Neural crest cell (in vitro differentiated cells): Measurements from ENCODE around the gene PTPRF. TPM values are rescaled to one million over a fixed set of nuclear protein-coding genes. Genes with fewer than 3 reads are reported as not detected.

ENCODE experiments used
- DNase-seq: peaks from one replicate; pipeline ENCODE4 v3.0.0; 2021; ENCODE audit warnings: low read depth, mixed read lengths, low spot score
- H3K27ac Mint-ChIP-seq: one replicate; pipeline ENCODE4 v1.8.0; 2021; ENCODE audit warnings: mild to moderate bottlenecking, mixed read lengths; ENCODE audit not compliant: unreplicated experiment
- H3K27me3 Mint-ChIP-seq: 2 replicates; pipeline ENCODE4 v1.8.0; 2021; ENCODE audit warnings: low read depth, mild to moderate bottlenecking, mixed read lengths
- H3K36me3 Mint-ChIP-seq: 2 replicates; pipeline ENCODE4 v1.8.0; 2021; ENCODE audit warnings: low read depth, mild to moderate bottlenecking, mixed read lengths
- H3K4me1 Mint-ChIP-seq: 2 replicates; pipeline ENCODE4 v1.8.0; 2021; ENCODE audit warnings: mixed read lengths
- H3K4me3 Mint-ChIP-seq: one replicate; pipeline ENCODE4 v1.8.0; 2021; ENCODE audit warnings: mild to moderate bottlenecking, mixed read lengths
- H3K9me3 Mint-ChIP-seq: 2 replicates; pipeline ENCODE4 v1.8.0; 2021; ENCODE audit warnings: mixed read lengths
- total RNA-seq: library from RNA; stranded (reverse); gene quantifications from 2 replicates; pipeline ENCODE4 v1.2.1, GENCODE V29; 2021
- TF ChIP-seq, protein P1 (sequence below): fragments of 200-600 bp; sonication (generic); conservative IDR thresholded peaks from 2 replicates; pipeline ENCODE4 v1.5.0; 2021; ENCODE audit warnings: antibody characterized with exemption, mild to moderate bottlenecking

PTPRF gene
- total RNA-seq, 1 donor from 2014 or later: 125 TPM

- no peaks in the 10 kb centered on the region for H3K9me3 Mint-ChIP-seq
- no peak for DNase-seq
- no peaks in the 10 kb centered on the region for H3K27me3 Mint-ChIP-seq
- peak overlapping the region; percentile 23 for H3K4me3 Mint-ChIP-seq
- TF ChIP-seq, protein P1, sequence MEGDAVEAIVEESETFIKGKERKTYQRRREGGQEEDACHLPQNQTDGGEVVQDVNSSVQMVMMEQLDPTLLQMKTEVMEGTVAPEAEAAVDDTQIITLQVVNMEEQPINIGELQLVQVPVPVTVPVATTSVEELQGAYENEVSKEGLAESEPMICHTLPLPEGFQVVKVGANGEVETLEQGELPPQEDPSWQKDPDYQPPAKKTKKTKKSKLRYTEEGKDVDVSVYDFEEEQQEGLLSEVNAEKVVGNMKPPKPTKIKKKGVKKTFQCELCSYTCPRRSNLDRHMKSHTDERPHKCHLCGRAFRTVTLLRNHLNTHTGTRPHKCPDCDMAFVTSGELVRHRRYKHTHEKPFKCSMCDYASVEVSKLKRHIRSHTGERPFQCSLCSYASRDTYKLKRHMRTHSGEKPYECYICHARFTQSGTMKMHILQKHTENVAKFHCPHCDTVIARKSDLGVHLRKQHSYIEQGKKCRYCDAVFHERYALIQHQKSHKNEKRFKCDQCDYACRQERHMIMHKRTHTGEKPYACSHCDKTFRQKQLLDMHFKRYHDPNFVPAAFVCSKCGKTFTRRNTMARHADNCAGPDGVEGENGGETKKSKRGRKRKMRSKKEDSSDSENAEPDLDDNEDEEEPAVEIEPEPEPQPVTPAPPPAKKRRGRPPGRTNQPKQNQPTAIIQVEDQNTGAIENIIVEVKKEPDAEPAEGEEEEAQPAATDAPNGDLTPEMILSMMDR: no peak
- peaks cover 4% of the 10 kb centered on the region for H3K36me3 Mint-ChIP-seq
- H3K27ac Mint-ChIP-seq: no peak overlapping the region
- peaks cover 43% of the 10 kb centered on the region for H3K4me1 Mint-ChIP-seq
Observed at GRCh38 chr1:43551396-43551888, 20.8 kb downstream of the PTPRF start.

DNA sequence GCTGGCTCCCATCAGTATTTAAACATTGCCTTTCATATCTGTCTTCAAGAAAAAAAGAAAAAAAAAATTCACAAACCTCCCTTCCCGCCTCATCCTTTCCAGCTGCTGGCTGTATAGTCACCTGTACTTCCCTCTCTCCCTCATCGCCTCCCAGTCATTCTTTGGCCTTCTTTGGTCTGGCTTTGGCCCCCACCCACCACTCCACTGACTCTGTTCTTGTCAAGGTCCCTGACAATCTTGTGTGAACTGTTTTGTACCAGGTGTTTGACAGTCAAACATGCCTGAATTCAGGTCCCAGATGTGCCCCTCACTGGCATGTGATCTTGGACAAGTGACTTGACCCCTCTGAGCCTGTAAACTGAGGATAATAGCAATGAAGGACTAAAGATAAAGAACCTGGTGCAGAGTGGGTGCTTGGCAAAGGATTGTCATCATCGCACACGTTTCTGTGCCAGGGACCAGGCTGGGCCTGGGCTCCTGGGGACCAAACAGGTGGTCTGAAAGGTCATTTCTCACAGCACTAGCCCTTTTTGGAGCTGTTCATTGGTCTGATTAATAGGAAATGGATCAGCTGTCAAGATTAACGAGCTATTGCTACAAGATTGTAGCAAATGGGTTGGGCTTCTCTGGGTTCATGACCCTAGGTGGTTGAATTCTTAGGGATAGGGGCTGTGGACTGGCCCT lies 21.5 kb downstream of the PTPRF start:
- no peak overlapping the region for H3K4me3 Mint-ChIP-seq
- TF ChIP-seq, protein P1: no peak
- no peaks in the 10 kb centered on the region for H3K9me3 Mint-ChIP-seq
- no peak for DNase-seq
- H3K27ac Mint-ChIP-seq: no peak overlapping the region
- peaks cover 36% of the 10 kb centered on the region for H3K4me1 Mint-ChIP-seq
- no peaks in the 10 kb centered on the region for H3K27me3 Mint-ChIP-seq
- H3K36me3 Mint-ChIP-seq: peaks cover 4% of the 10 kb centered on the region

DNA sequence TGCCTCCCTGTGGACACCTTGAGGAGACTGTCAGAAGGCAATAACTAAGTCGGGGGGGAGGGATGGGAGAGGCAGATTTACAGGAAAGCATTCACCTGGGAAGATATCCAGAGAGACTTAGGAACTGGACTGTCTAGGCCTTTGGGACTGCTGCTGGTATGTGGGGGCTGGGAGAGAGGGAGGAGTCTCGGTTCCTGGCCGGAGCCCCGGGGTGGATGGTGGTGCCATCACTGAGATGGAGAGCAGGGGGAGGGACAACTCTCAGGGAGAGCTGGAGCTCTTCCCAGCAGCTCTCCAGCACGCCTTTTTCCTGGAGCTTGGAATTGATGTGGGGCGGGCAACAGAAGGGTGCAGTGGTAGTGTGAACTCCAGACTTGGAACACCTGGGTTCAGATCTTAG lies 22.1 kb downstream of the PTPRF start:
- Mint-ChIP-seq H3K9me3 (no peaks in the 10 kb centered on the region), H3K27me3 (no peaks in the 10 kb centered on the region), H3K4me3 (no peak overlapping the region), H3K36me3 (peaks cover 4% of the 10 kb centered on the region), H3K27ac (no peak overlapping the region), H3K4me1 (peaks cover 29% of the 10 kb centered on the region)
- no peak for DNase-seq
- TF ChIP-seq, protein P1: no peak

- Mint-ChIP-seq H3K36me3 (peaks cover 4% of the 10 kb centered on the region), H3K27me3 (no peaks in the 10 kb centered on the region), H3K4me1 (peaks cover 15% of the 10 kb centered on the region), H3K4me3 (no peak overlapping the region), H3K9me3 (no peaks in the 10 kb centered on the region), H3K27ac (peak overlapping the region; percentile 86)
- no peak for DNase-seq
- TF ChIP-seq, protein P1: peak; percentile 58
Observed at GRCh38 chr1:43554444-43554992, 23.8 kb downstream of the PTPRF start.

- no peak for DNase-seq
- Mint-ChIP-seq H3K4me3 (no peak overlapping the region), H3K27ac (no peak overlapping the region), H3K36me3 (peaks cover 4% of the 10 kb centered on the region), H3K4me1 (peaks cover 5% of the 10 kb centered on the region), H3K9me3 (no peaks in the 10 kb centered on the region), H3K27me3 (no peaks in the 10 kb centered on the region)
- TF ChIP-seq, protein P1: no peak
Observed at GRCh38 chr1:43556782-43557181, 26.1 kb downstream of the PTPRF start.
